ENCODE measurements around the gene MAJIN. TPM values are rescaled to one million over a fixed set of nuclear protein-coding genes. Genes with fewer than 3 reads are reported as not detected.

The MAJIN gene
- total RNA-seq, 4 donors from 2014 or later, result not detected

- no peaks in the 10 kb centered on the region for H3K4me1 ChIP-seq
- no peak overlapping the region for H3K27ac ChIP-seq
- TF ChIP-seq CTCF (IDR thresholded peaks at IDR 0.05), result no peak
- TF ChIP-seq POLR2A (IDR thresholded peaks at IDR 0.05), result no peak
- no peak for DNase-seq
- H3K36me3 ChIP-seq, result peaks cover 0 to 47% (median 0%) of the 10 kb centered on the region in 3 donors
- no peak overlapping the region for H3K4me3 ChIP-seq
- H3K9me3 ChIP-seq, result no peaks in the 10 kb centered on the region
- H3K27me3 ChIP-seq, result no peaks in the 10 kb centered on the region
Measured at GRCh38 chr11:64933935-64934681, 37.8 kb downstream of the MAJIN start.

DNA sequence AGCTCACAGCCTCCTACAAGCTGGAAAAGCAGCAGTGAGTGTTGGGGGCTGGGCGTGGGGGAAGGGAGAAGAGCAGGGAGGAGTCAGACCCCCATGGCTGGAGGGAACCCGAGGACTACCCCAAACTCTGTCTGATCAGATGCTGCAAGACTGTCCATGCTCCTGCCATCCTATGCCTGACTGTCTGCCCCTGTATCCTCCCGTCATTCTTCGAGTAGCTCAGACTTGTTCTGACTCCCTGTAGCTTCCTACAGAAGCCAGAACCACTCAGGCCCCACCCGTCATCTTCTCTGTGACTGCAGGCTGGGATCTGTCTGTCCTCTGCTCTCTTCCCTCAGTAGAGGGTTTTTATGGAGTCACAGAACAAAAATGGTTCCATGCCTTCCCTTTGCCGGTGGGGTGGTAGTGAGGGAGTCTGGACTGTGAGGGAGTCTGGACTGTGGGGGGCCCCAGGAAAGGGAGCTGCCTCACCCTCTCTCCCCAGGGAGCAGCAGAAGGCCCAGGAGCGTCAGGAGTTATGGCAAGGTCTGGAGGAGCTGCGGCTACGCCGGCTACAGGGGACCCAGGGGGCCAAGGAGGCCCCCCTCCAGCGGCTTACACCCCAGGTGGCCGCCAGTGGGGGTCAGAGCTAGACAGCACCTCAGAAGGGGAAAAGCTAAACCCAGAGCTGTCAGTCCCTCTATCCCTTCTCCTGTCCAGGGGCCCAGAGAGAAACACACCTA is 38.5 kb downstream of the MAJIN start:
- Histone ChIP-seq H3K27ac (no peak overlapping the region), H3K4me3 (no peak overlapping the region), H3K36me3 (peaks cover 0 to 54% (median 0%) of the 10 kb centered on the region in 3 donors), H3K9me3 (no peaks in the 10 kb centered on the region), H3K4me1 (no peaks in the 10 kb centered on the region), H3K27me3 (no peaks in the 10 kb centered on the region)
- no peak for TF ChIP-seq POLR2A (IDR thresholded peaks at IDR 0.05)
- TF ChIP-seq CTCF (IDR thresholded peaks at IDR 0.05), result no peak
- no peak for DNase-seq

DNA sequence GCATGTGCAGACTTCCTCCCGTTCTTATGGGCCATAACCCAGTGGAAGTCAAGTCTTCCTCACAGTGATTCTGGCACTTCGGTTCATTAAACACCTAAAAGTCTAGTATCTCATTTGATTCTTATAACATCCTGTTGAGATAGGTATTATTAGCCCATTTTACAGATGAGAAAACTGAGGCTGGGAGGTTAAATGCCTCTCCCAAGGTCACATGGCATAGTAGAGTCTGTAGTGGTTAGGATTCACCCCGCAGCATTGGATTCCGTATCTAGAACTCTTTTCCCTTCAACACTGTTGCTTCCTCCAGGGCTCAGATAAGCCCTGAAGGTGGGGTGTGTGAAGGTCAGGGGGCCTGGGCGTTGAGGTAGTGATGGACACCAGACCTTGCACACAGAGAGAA is 39.6 kb downstream of the MAJIN start:
- Histone ChIP-seq H3K36me3 (peaks cover 0 to 58% (median 0%) of the 10 kb centered on the region in 3 donors), H3K9me3 (no peaks in the 10 kb centered on the region), H3K27me3 (no peaks in the 10 kb centered on the region), H3K4me1 (no peaks in the 10 kb centered on the region), H3K4me3 (no peak overlapping the region), H3K27ac (no peak overlapping the region)
- TF ChIP-seq CTCF (IDR thresholded peaks at IDR 0.05) (no peak), POLR2A (IDR thresholded peaks at IDR 0.05) (no peak)
- DNase-seq, result no peak

DNA sequence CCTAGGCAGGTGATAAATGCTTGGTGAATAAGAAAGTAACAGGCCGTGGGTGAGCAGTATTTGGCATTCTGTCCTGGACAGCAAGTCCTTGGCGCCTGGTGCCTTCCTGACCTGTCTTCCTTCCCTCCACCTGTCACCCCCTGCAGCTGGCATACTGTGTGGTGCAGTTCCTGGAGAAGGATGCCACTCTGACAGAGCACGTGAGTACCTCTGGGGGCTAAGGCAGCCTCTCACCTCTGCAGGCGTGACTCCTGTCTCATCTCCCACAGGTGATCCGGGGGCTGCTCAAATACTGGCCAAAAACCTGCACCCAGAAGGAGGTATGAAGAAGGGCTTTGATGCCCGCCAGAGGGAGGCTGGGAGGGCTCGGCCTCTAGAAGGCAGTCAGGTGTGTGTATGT is 40.6 kb downstream of the MAJIN start:
- Histone ChIP-seq H3K27me3 (no peaks in the 10 kb centered on the region), H3K4me1 (peaks cover 0 to 2% (median under 1%) of the 10 kb centered on the region in 4 donors), H3K36me3 (peaks cover 0 to 64% (median 0%) of the 10 kb centered on the region in 3 donors), H3K4me3 (no peak overlapping the region), H3K27ac (no peak overlapping the region), H3K9me3 (no peaks in the 10 kb centered on the region)
- TF ChIP-seq POLR2A (IDR thresholded peaks at IDR 0.05) (no peak), CTCF (IDR thresholded peaks at IDR 0.05) (no peak)
- no peak for DNase-seq

DNA sequence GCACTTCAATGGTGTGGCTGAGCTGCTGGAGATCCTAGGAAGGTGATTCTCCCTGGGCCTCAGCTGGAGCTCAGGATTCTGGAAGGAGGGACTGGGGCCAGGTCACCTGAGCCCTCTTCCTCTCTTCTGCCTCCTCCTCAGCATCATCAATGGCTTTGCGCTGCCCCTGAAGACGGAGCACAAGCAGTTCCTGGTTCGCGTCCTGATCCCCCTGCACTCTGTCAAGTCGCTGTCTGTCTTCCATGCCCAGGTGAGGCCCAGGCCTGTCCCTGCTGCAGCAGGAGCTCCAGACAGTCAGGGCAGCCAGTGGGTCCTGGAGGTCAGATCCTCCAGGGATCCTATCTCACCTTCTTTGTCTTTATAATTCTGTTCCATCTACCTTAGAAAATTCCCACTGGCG is 41.6 kb downstream of the MAJIN start:
- H3K4me3 ChIP-seq, result no peak overlapping the region
- no peaks in the 10 kb centered on the region for H3K27me3 ChIP-seq
- no peak overlapping the region for H3K27ac ChIP-seq
- H3K4me1 ChIP-seq, result peaks cover 0 to 11% (median 8%) of the 10 kb centered on the region in 4 donors
- H3K36me3 ChIP-seq, result peaks cover 0 to 64% (median 0%) of the 10 kb centered on the region in 3 donors
- H3K9me3 ChIP-seq, result no peaks in the 10 kb centered on the region
- no peak for TF ChIP-seq POLR2A (IDR thresholded peaks at IDR 0.05)
- no peak for TF ChIP-seq CTCF (IDR thresholded peaks at IDR 0.05)
- no peak for DNase-seq
